ENCODE measurements around the gene RAB31.
"Not testable (repeated sequence)": the region's sequence is repeated elsewhere in the genome, so short reads cannot be mapped to it uniquely, and the experiment has no call there.

The RAB31 gene

GRCh38 chr18:9878095-9878494, 170.0 kb downstream of the RAB31 start:
- Mint-ChIP-seq H3K27me3 (no peaks in the 10 kb centered on the region), H3K4me1 (peaks cover 12% of the 10 kb centered on the region)

GRCh38 chr18:9878783-9879242, 170.7 kb downstream of the RAB31 start:
- DNase-seq (no peak), ATAC-seq (no peak)
- Mint-ChIP-seq H3K27ac (no peak overlapping the region), H3K4me1 (peaks cover 12% of the 10 kb centered on the region), H3K9me3 (no peaks in the 10 kb centered on the region), H3K4me3 (no peak overlapping the region), H3K27me3 (no peaks in the 10 kb centered on the region)

More at GRCh38 chr18:9878095-9878494, 170.0 kb downstream of the RAB31 start:
- no peak for ATAC-seq
- no peak overlapping the region for H3K27ac Mint-ChIP-seq
- no peak for DNase-seq
- H3K4me3 Mint-ChIP-seq, result no peak overlapping the region
- H3K9me3 Mint-ChIP-seq, result no peaks in the 10 kb centered on the region

GRCh38 chr18:9884090-9884489, 176.0 kb downstream of the RAB31 start:
- H3K4me3 Mint-ChIP-seq, result no peak overlapping the region
- no peaks in the 10 kb centered on the region for H3K4me1 Mint-ChIP-seq
- ATAC-seq, result no peak
- peak overlapping the region in 1 of 2 donors; percentile 78 for H3K27ac Mint-ChIP-seq
- no peaks in the 10 kb centered on the region for H3K27me3 Mint-ChIP-seq
- DNase-seq, result no peak
- H3K9me3 Mint-ChIP-seq, result peaks cover 0 to 5% of the 10 kb centered on the region in 2 donors

GRCh38 chr18:9884532-9885140, 176.5 kb downstream of the RAB31 start:
- Mint-ChIP-seq H3K4me1 (no peaks in the 10 kb centered on the region), H3K4me3 (no peak overlapping the region), H3K27ac (no peak overlapping the region), H3K27me3 (no peaks in the 10 kb centered on the region), H3K9me3 (peaks cover 0 to 5% of the 10 kb centered on the region in 2 donors)
- ATAC-seq, result no peak
- DNase-seq, result no peak

- no peak within 1 kb of the TSS for H3K4me3 Mint-ChIP-seq
- H3K4me1 Mint-ChIP-seq, result no peaks in the 10 kb centered on the region
- no peak for DNase-seq
- H3K9me3 Mint-ChIP-seq, result peaks cover 0 to 5% of the 10 kb centered on the region in 2 donors
- ATAC-seq, result peak; percentile 28
- H3K27ac Mint-ChIP-seq, result peak within 1 kb of the TSS in 1 of 2 donors; percentile 34
- H3K27me3 Mint-ChIP-seq, result no peaks in the 10 kb centered on the region
These were observed 177.3 kb downstream of the RAB31 start, which contains the start of gene TXNDC2 for GRCh38 chr18:9885170-9886004. Gene TXNDC2 (plus strand): TSS chr18:9885973. CDS start chr18:9886681, 708 bp downstream.

GRCh38 chr18:9886005-9886348, 177.9 kb downstream of the RAB31 start:
- H3K4me1 Mint-ChIP-seq, result no peaks in the 10 kb centered on the region
- H3K4me3 Mint-ChIP-seq, result no peak overlapping the region
- ATAC-seq (no peak), DNase-seq (no peak)
- H3K27ac Mint-ChIP-seq, result no peak overlapping the region
- peaks cover 0 to 5% of the 10 kb centered on the region in 2 donors for H3K9me3 Mint-ChIP-seq
- H3K27me3 Mint-ChIP-seq, result no peaks in the 10 kb centered on the region

- no peak for ATAC-seq
- H3K9me3 Mint-ChIP-seq, result peaks cover 0 to 5% of the 10 kb centered on the region in 2 donors
- no peak overlapping the region for H3K27ac Mint-ChIP-seq
- DNase-seq, result no peak
- H3K4me1 Mint-ChIP-seq, result no peaks in the 10 kb centered on the region
- no peaks in the 10 kb centered on the region for H3K27me3 Mint-ChIP-seq
- no peak overlapping the region for H3K4me3 Mint-ChIP-seq
These were observed 179.9 kb downstream of the RAB31 start for GRCh38 chr18:9887992-9888391.

- DNase-seq (no peak), ATAC-seq (no peak)
- Mint-ChIP-seq H3K9me3 (peaks cover 0 to 5% of the 10 kb centered on the region in 2 donors), H3K4me3 (no peak overlapping the region), H3K27ac (no peak overlapping the region), H3K4me1 (peaks cover 10% of the 10 kb centered on the region), H3K27me3 (no peaks in the 10 kb centered on the region)
These were observed 182.1 kb downstream of the RAB31 start for GRCh38 chr18:9890196-9890595.

GRCh38 chr18:9890957-9891356, 182.9 kb downstream of the RAB31 start:
- no peaks in the 10 kb centered on the region for H3K27me3 Mint-ChIP-seq
- ATAC-seq (no peak), DNase-seq (no peak)
- no peak overlapping the region for H3K4me3 Mint-ChIP-seq
- peaks cover 0 to 5% of the 10 kb centered on the region in 2 donors for H3K9me3 Mint-ChIP-seq
- peaks cover 11% of the 10 kb centered on the region for H3K4me1 Mint-ChIP-seq
- H3K27ac Mint-ChIP-seq, result no peak overlapping the region

GRCh38 chr18:9891515-9891914, 183.4 kb downstream of the RAB31 start:
- not testable (repeated sequence) for ATAC-seq, H3K27me3 Mint-ChIP-seq, H3K4me3 Mint-ChIP-seq, H3K9me3 Mint-ChIP-seq, DNase-seq
- peaks cover 11% of the 10 kb centered on the region for H3K4me1 Mint-ChIP-seq
- H3K27ac Mint-ChIP-seq, result peak overlapping the region in 1 of 2 donors; percentile 76

- Mint-ChIP-seq H3K9me3 (no peaks in the 10 kb centered on the region), H3K27ac (no peak overlapping the region), H3K4me1 (peaks cover 22% of the 10 kb centered on the region), H3K4me3 (no peak overlapping the region), H3K27me3 (no peaks in the 10 kb centered on the region)
- no peak for ATAC-seq
- no peak for DNase-seq
These were observed 186.5 kb downstream of the RAB31 start for GRCh38 chr18:9894454-9895068.

GRCh38 chr18:9897129-9897528, 189.0 kb downstream of the RAB31 start:
- H3K4me3 Mint-ChIP-seq, result no peak overlapping the region
- H3K27ac Mint-ChIP-seq, result no peak overlapping the region
- H3K4me1 Mint-ChIP-seq, result peaks cover 29% of the 10 kb centered on the region
- H3K27me3 Mint-ChIP-seq, result no peaks in the 10 kb centered on the region
- DNase-seq, result no peak
- no peak for ATAC-seq
- no peaks in the 10 kb centered on the region for H3K9me3 Mint-ChIP-seq

- not testable (repeated sequence) for DNase-seq, H3K27ac Mint-ChIP-seq, H3K9me3 Mint-ChIP-seq, H3K4me3 Mint-ChIP-seq, H3K27me3 Mint-ChIP-seq, ATAC-seq
- H3K4me1 Mint-ChIP-seq, result peaks cover 29% of the 10 kb centered on the region
These were observed 189.7 kb downstream of the RAB31 start for GRCh38 chr18:9897787-9898291.

- DNase-seq (no peak), ATAC-seq (peak; percentile 46)
- H3K27ac Mint-ChIP-seq, result peak overlapping the region in 1 of 2 donors; percentile 31
- no peaks in the 10 kb centered on the region for H3K9me3 Mint-ChIP-seq
- H3K4me1 Mint-ChIP-seq, result peaks cover 29% of the 10 kb centered on the region
- H3K27me3 Mint-ChIP-seq, result no peaks in the 10 kb centered on the region
- H3K4me3 Mint-ChIP-seq, result peak overlapping the region in 1 of 2 donors; percentile 5
These were observed 190.9 kb downstream of the RAB31 start for GRCh38 chr18:9898792-9899549.

- peaks cover 26% of the 10 kb centered on the region for H3K4me1 Mint-ChIP-seq
- not testable (repeated sequence) for H3K27ac Mint-ChIP-seq, H3K9me3 Mint-ChIP-seq, H3K4me3 Mint-ChIP-seq, DNase-seq, H3K27me3 Mint-ChIP-seq, ATAC-seq
These were observed 191.4 kb downstream of the RAB31 start for GRCh38 chr18:9899550-9899930.

Measured in stimulated activated naive CD8-positive, alpha-beta T cell treated with anti-CD3 and anti-CD28 coated beads, Interleukin-15, amount 100 ng/mL, for 72 hours (primary cell).